Osteocyte (in vitro differentiated cells): ENCODE measurements around the gene MYO3A. TPM values are rescaled to one million over a fixed set of nuclear protein-coding genes. Genes with fewer than 3 reads are reported as not detected.
"Not testable (repeated sequence)": the region's sequence is repeated elsewhere in the genome, so short reads cannot be mapped to it uniquely, and the experiment has no call there.

Experiments used
- DNase-seq: peaks from one replicate; pipeline ENCODE4 v3.0.0; 2021; ENCODE audit warnings: mixed read lengths; ENCODE audit not compliant: unreplicated experiment; ENCODE audit errors: extremely low spot score
- H3K27ac Mint-ChIP-seq: one replicate; pipeline ENCODE4 v1.8.0; 2021; ENCODE audit warnings: mild to moderate bottlenecking, mixed read lengths; ENCODE audit not compliant: unreplicated experiment
- H3K27me3 Mint-ChIP-seq: one replicate; pipeline ENCODE4 v1.8.0; 2021; ENCODE audit warnings: mixed read lengths; ENCODE audit not compliant: unreplicated experiment
- H3K36me3 Mint-ChIP-seq: one replicate; pipeline ENCODE4 v1.8.0; 2021; ENCODE audit warnings: mixed read lengths; ENCODE audit not compliant: unreplicated experiment
- H3K4me1 Mint-ChIP-seq: one replicate; pipeline ENCODE4 v1.8.0; 2021; ENCODE audit warnings: mixed read lengths; ENCODE audit not compliant: unreplicated experiment
- H3K4me3 Mint-ChIP-seq: one replicate; pipeline ENCODE4 v1.8.0; 2021; ENCODE audit warnings: mild to moderate bottlenecking, moderate library complexity, mixed read lengths; ENCODE audit not compliant: unreplicated experiment
- H3K9me3 Mint-ChIP-seq: one replicate; pipeline ENCODE4 v1.8.0; 2021; ENCODE audit warnings: mixed read lengths; ENCODE audit not compliant: unreplicated experiment
- total RNA-seq: library from RNA; stranded (reverse); gene quantifications from 2 replicates; pipeline ENCODE4 v1.2.1, GENCODE V29; 2021
- TF ChIP-seq, protein P1 (sequence below): fragments of 200-600 bp; sonication (generic); IDR thresholded peaks from 2 replicates; pipeline ENCODE4 v1.5.0; 2021; ENCODE audit warnings: antibody characterized with exemption, mild to moderate bottlenecking, moderate library complexity

Gene MYO3A
- total RNA-seq, 1 donor from 2014 or later: not detected

GRCh38 chr10:25999295-25999981 is 65.4 kb downstream of the MYO3A start:
- H3K9me3 Mint-ChIP-seq: peaks cover 3% of the 10 kb centered on the region
- no peak overlapping the region for H3K4me3 Mint-ChIP-seq
- no peak overlapping the region for H3K27ac Mint-ChIP-seq
- no peaks in the 10 kb centered on the region for H3K36me3 Mint-ChIP-seq
- no peak for DNase-seq
- TF ChIP-seq, protein P1, sequence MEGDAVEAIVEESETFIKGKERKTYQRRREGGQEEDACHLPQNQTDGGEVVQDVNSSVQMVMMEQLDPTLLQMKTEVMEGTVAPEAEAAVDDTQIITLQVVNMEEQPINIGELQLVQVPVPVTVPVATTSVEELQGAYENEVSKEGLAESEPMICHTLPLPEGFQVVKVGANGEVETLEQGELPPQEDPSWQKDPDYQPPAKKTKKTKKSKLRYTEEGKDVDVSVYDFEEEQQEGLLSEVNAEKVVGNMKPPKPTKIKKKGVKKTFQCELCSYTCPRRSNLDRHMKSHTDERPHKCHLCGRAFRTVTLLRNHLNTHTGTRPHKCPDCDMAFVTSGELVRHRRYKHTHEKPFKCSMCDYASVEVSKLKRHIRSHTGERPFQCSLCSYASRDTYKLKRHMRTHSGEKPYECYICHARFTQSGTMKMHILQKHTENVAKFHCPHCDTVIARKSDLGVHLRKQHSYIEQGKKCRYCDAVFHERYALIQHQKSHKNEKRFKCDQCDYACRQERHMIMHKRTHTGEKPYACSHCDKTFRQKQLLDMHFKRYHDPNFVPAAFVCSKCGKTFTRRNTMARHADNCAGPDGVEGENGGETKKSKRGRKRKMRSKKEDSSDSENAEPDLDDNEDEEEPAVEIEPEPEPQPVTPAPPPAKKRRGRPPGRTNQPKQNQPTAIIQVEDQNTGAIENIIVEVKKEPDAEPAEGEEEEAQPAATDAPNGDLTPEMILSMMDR: no peak
- H3K27me3 Mint-ChIP-seq: no peaks in the 10 kb centered on the region
- H3K4me1 Mint-ChIP-seq: no peaks in the 10 kb centered on the region

GRCh38 chr10:26000971-26001370 is 66.9 kb downstream of the MYO3A start:
- Mint-ChIP-seq H3K36me3 (no peaks in the 10 kb centered on the region), H3K4me1 (no peaks in the 10 kb centered on the region), H3K4me3 (no peak overlapping the region), H3K27ac (no peak overlapping the region), H3K9me3 (peaks cover 12% of the 10 kb centered on the region), H3K27me3 (no peaks in the 10 kb centered on the region)
- TF ChIP-seq, protein P1: no peak
- no peak for DNase-seq

- H3K27ac Mint-ChIP-seq, H3K27me3 Mint-ChIP-seq, H3K4me3 Mint-ChIP-seq, H3K4me1 Mint-ChIP-seq, DNase-seq, H3K36me3 Mint-ChIP-seq: not testable (repeated sequence)
- peaks cover 12% of the 10 kb centered on the region for H3K9me3 Mint-ChIP-seq
Observed at GRCh38 chr10:26002466-26002865, 68.4 kb downstream of the MYO3A start.

- TF ChIP-seq, protein P1: no peak
- Mint-ChIP-seq H3K27ac (no peak overlapping the region), H3K4me1 (no peaks in the 10 kb centered on the region), H3K27me3 (no peaks in the 10 kb centered on the region), H3K9me3 (peaks cover 12% of the 10 kb centered on the region), H3K4me3 (no peak overlapping the region), H3K36me3 (no peaks in the 10 kb centered on the region)
- no peak for DNase-seq
Observed at GRCh38 chr10:26015092-26015491, 81.1 kb downstream of the MYO3A start.

GRCh38 chr10:26022831-26023230 is 88.8 kb downstream of the MYO3A start:
- no peaks in the 10 kb centered on the region for H3K9me3 Mint-ChIP-seq
- no peaks in the 10 kb centered on the region for H3K36me3 Mint-ChIP-seq
- no peaks in the 10 kb centered on the region for H3K27me3 Mint-ChIP-seq
- no peaks in the 10 kb centered on the region for H3K4me1 Mint-ChIP-seq
- TF ChIP-seq, protein P1: no peak
- H3K4me3 Mint-ChIP-seq: no peak overlapping the region
- DNase-seq: no peak
- no peak overlapping the region for H3K27ac Mint-ChIP-seq
